Epithelial cell of prostate (primary cell): ENCODE results near the gene MTCH2.
A peak's percentile ranks its signal among the peaks of the same experiment; 100 is the strongest.

Experiments used
- DNase-seq: peaks from one replicate; pipeline ENCODE4 v3.0.0-alpha.2; 2011; ENCODE audit warnings: low read depth, low spot score
- H3K27ac ChIP-seq: fragments of 450-650 bp; 2 replicates; pipeline ENCODE4 v1.5.1; 2017; ENCODE audit warnings: mild to moderate bottlenecking

The MTCH2 gene

GRCh38 chr11:47592970-47593369, 49.4 kb downstream of the MTCH2 start:
- no peak for DNase-seq

GRCh38 chr11:47592251-47592650, 50.1 kb downstream of the MTCH2 start:
- no peak for DNase-seq
- no peak overlapping the region for H3K27ac ChIP-seq

More at GRCh38 chr11:47592970-47593369, 49.4 kb downstream of the MTCH2 start:
- no peak overlapping the region for H3K27ac ChIP-seq

- DNase-seq, result no peak
- no peak overlapping the region for H3K27ac ChIP-seq
Observed at GRCh38 chr11:47591764-47592163, 50.6 kb downstream of the MTCH2 start.

- DNase-seq, result no peak
- no peak overlapping the region for H3K27ac ChIP-seq
Observed at GRCh38 chr11:47589977-47590861, 52.1 kb downstream of the MTCH2 start.

GRCh38 chr11:47589584-47589976, 52.8 kb downstream of the MTCH2 start:
- DNase-seq, result no peak
- no peak overlapping the region for H3K27ac ChIP-seq

- no peak overlapping the region for H3K27ac ChIP-seq
- no peak for DNase-seq
Observed at GRCh38 chr11:47589118-47589517, 53.2 kb downstream of the MTCH2 start.

GRCh38 chr11:47587723-47588326, 54.5 kb downstream of the MTCH2 start:
- no peak for DNase-seq
- H3K27ac ChIP-seq, result no peak overlapping the region

- no peak for DNase-seq
- no peak overlapping the region for H3K27ac ChIP-seq
Observed at GRCh38 chr11:47587039-47587716, 55.2 kb downstream of the MTCH2 start.

GRCh38 chr11:47586098-47586855, 56.1 kb downstream of the MTCH2 start, which contains the start of gene FAM180B:
TSS of gene FAM180B (plus strand) at chr11:47586678. CDS start at chr11:47586769, 91 bp downstream.
- no peak for DNase-seq

GRCh38 chr11:47583844-47584243, 58.5 kb downstream of the MTCH2 start:
- H3K27ac ChIP-seq, result no peak overlapping the region

More at GRCh38 chr11:47586098-47586855, 56.1 kb downstream of the MTCH2 start, which contains the start of gene FAM180B:
- no peak within 1 kb of the TSS for H3K27ac ChIP-seq

GRCh38 chr11:47578524-47579494, 63.5 kb downstream of the MTCH2 start, which contains the start of the genes KBTBD4 and NDUFS3:
TSS of gene KBTBD4 (minus strand) at chr11:47578970. CDS start at chr11:47578951, 19 bp downstream.
TSS of gene NDUFS3 (plus strand) at chr11:47579074. CDS start at chr11:47579092, 18 bp downstream.
- DNase-seq, result peak; percentile 52
- peak within 1 kb of the TSS; percentile 65 for H3K27ac ChIP-seq

More at GRCh38 chr11:47583844-47584243, 58.5 kb downstream of the MTCH2 start:
- no peak for DNase-seq

GRCh38 chr11:47577460-47578041, 64.8 kb downstream of the MTCH2 start:
- DNase-seq, result no peak
- peak overlapping the region; percentile 65 for H3K27ac ChIP-seq

GRCh38 chr11:47573321-47573720, 69.0 kb downstream of the MTCH2 start:
- H3K27ac ChIP-seq, result no peak overlapping the region
- DNase-seq, result no peak

- H3K27ac ChIP-seq, result peak overlapping the region; percentile 50
- DNase-seq, result no peak
Observed at GRCh38 chr11:47572715-47573255, 69.6 kb downstream of the MTCH2 start.

- no peak for DNase-seq
- H3K27ac ChIP-seq, result peak overlapping the region; percentile 50
Observed at GRCh38 chr11:47571895-47572294, 70.5 kb downstream of the MTCH2 start.

GRCh38 chr11:47571357-47571729, 71.0 kb downstream of the MTCH2 start:
- DNase-seq, result no peak
- peak overlapping the region; percentile 50 for H3K27ac ChIP-seq

- H3K27ac ChIP-seq, result peak overlapping the region; percentile 50
- no peak for DNase-seq
Observed at GRCh38 chr11:47570651-47571356, 71.6 kb downstream of the MTCH2 start.
